ENCODE results near the gene TMPRSS7. TPM values are rescaled to one million over a fixed set of nuclear protein-coding genes. Genes with fewer than 3 reads are reported as not detected.

The TMPRSS7 gene
- total RNA-seq, 1 donor from 2014 or later: not detected

- H3K27me3 Mint-ChIP-seq: no peaks in the 10 kb centered on the region
- ChIA-PET POLR2A (interaction anchor here (1.2 to 3.9 kb wide), 3 partner anchors 12 to 162 kb away, joined by 3 to 27 read pairs (median 6); no protein-coding TSS in a partner anchor), CTCF (no interaction called here)
- H3K4me1 Mint-ChIP-seq: peaks cover 94% of the 10 kb centered on the region
- TF ChIP-seq CTCF (IDR thresholded peaks at IDR 0.05): no peak
- DNase-seq: no peak
- intact Hi-C loops (cut with micrococcal nuclease): loop anchor here (1.0 to 2.0 kb wide), 4 partner anchors 10 to 432 kb away; partner anchors contain the start of genes BTLA and SLC35A5
- H3K4me3 Mint-ChIP-seq: peak overlapping the region; percentile 29
- ATAC-seq (ENCODE audit: low read depth): no peak
- peaks cover 23% of the 10 kb centered on the region for H3K36me3 Mint-ChIP-seq (ENCODE audit: low read depth)
- peak overlapping the region; percentile 82 for H3K27ac Mint-ChIP-seq
- no peaks in the 10 kb centered on the region for H3K9me3 Mint-ChIP-seq
Measured at GRCh38 chr3:112129925-112130637, 95.5 kb downstream of the TMPRSS7 start.

GRCh38 chr3:112130638-112130993 is 96.1 kb downstream of the TMPRSS7 start:
- ChIA-PET POLR2A (interaction anchor here (1.3 to 3.9 kb wide), 3 partner anchors 11 to 15 kb away, joined by 5 to 27 read pairs (median 6); no protein-coding TSS in a partner anchor), CTCF (interaction anchor here (1.0 to 1.9 kb wide), 4 partner anchors 13 to 389 kb away, joined by 3 to 5 read pairs (median 3); no protein-coding TSS in a partner anchor)
- peaks cover 94% of the 10 kb centered on the region for H3K4me1 Mint-ChIP-seq
- no peaks in the 10 kb centered on the region for H3K9me3 Mint-ChIP-seq
- no peak for DNase-seq
- no peaks in the 10 kb centered on the region for H3K27me3 Mint-ChIP-seq
- peak overlapping the region; percentile 29 for H3K4me3 Mint-ChIP-seq
- peaks cover 18% of the 10 kb centered on the region for H3K36me3 Mint-ChIP-seq (ENCODE audit: low read depth)
- TF ChIP-seq CTCF (IDR thresholded peaks at IDR 0.05): no peak
- ATAC-seq (ENCODE audit: low read depth): no peak
- intact Hi-C loops (cut with micrococcal nuclease): no loop called here
- peak overlapping the region; percentile 82 for H3K27ac Mint-ChIP-seq

Other genes starting within 250 kb of the TMPRSS7 start
- gene PHLDB2, start 175.5 kb upstream of the TMPRSS7 start, total RNA-seq: 2.5 and 4.2 TPM in 2 replicates
- 25.2 and 28.4 TPM in 2 replicates for gene ABHD10, start 55.7 kb upstream of the TMPRSS7 start, total RNA-seq
- gene TAGLN3, start 35.8 kb upstream of the TMPRSS7 start, total RNA-seq: not detected in 2 replicates
- 1.4 and 1.8 TPM in 2 replicates for gene C3orf52, start 51.7 kb downstream of the TMPRSS7 start, total RNA-seq
- 16.0 and 17.3 TPM in 2 replicates for gene GCSAM, start 98.5 kb downstream of the TMPRSS7 start, total RNA-seq